ENCODE results near the gene SDK1.

The SDK1 gene, protein sequence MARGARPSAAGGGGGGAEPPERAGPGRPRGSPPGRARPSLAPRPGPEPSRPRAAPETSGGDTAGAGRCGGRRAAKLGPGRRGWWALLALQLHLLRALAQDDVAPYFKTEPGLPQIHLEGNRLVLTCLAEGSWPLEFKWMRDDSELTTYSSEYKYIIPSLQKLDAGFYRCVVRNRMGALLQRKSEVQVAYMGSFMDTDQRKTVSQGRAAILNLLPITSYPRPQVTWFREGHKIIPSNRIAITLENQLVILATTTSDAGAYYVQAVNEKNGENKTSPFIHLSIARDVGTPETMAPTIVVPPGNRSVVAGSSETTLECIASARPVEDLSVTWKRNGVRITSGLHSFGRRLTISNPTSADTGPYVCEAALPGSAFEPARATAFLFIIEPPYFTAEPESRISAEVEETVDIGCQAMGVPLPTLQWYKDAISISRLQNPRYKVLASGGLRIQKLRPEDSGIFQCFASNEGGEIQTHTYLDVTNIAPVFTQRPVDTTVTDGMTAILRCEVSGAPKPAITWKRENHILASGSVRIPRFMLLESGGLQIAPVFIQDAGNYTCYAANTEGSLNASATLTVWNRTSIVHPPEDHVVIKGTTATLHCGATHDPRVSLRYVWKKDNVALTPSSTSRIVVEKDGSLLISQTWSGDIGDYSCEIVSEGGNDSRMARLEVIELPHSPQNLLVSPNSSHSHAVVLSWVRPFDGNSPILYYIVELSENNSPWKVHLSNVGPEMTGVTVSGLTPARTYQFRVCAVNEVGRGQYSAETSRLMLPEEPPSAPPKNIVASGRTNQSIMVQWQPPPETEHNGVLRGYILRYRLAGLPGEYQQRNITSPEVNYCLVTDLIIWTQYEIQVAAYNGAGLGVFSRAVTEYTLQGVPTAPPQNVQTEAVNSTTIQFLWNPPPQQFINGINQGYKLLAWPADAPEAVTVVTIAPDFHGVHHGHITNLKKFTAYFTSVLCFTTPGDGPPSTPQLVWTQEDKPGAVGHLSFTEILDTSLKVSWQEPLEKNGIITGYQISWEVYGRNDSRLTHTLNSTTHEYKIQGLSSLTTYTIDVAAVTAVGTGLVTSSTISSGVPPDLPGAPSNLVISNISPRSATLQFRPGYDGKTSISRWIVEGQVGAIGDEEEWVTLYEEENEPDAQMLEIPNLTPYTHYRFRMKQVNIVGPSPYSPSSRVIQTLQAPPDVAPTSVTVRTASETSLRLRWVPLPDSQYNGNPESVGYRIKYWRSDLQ (N-terminal part only)

DNA sequence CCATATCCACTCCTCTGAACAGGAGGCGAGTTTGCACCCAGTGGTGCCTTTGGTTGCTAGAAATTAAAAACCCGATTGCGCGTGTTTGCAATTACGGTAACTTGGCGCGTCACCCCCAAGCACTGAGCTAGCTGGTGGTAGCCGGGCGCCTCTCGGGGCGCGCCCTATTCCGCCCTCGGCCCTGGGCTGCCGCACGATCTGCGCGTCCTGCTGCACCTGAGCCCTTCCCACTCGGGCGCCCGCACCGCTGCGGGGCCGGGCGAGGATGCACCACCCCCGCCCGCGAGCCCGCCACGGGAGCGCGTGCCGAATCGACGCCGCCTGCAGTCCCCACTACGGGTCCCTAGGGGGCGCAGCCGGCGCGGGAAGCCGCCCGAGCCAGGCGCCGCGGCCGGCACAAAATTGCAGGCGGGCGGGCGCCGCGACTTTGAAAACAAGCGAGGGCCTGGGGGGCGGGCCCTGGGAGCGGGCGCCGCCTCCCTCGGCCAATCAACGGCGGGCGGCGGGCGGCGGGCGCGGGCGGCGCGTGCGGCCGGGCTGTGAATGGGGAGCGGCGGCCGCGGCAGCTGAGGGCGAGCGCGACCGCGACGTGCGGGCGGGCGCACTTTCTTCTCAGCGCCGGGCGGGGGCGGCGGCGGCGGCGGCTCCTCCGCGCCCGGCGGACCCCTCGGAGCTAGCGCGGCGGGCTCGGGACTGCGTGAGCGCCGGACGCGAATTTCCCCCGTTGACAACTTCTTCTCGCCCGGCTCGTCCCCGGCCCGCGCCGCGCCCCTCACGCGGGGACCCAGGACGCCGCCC, at the start of gene SDK1:
TSS of gene SDK1 (plus strand) at position 602 of the 798 bp plus-strand sequence. CDS start 335 bp downstream, outside the sequence.
- DNase-seq: no peak

DNA sequence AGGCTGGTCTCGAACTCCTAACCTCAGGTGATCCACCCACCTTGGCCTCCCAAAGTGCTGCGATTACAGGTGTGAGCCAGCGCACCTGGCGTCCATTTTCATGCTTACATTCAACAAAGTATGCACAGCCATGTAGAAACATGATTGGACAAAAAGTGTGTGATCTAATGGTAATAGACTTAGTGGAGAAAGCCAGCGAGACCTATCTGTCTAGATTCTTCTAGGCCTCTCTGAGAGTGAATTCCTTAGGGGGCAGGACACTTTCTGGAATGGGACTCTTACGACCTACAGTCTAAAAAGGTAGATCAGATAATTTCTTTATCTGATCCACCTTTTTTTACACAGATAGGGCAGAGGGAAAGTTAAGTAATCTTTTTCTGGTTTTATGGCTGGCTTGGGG, 46.3 kb upstream of the SDK1 start:
- DNase-seq: no peak

DNA sequence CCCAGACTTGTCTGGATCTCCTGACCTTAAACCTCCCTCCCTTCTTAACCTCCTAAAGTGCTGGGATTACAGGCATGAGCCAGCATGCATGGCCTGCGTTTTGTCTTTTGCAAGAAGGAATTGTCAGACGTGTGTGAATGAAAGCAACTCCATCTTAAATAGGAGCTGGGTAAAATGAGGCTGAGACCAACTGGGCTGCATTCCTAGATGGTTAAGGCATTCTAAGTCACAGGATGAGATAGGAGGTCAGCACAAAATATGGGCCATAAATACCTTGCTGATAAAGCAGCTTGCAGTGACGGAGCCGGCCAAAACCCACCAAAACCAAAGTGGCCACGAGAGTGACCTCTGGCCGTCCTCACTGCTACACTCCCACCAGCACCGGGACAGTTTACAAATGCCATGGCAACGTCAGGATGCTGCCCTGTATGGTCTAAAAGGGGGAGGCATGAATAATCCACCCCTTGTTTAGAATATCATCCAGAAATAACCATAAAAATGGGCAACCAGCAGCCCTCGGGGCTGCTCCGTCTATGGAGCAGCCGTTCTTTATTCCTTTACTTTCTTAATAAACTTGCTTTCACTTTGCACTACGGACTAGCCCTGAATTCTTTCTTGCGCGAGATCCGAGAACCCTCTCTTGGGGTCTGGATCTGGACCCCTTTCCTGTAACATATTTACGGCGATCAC, 41.2 kb upstream of the SDK1 start:
- no peak for DNase-seq

DNA sequence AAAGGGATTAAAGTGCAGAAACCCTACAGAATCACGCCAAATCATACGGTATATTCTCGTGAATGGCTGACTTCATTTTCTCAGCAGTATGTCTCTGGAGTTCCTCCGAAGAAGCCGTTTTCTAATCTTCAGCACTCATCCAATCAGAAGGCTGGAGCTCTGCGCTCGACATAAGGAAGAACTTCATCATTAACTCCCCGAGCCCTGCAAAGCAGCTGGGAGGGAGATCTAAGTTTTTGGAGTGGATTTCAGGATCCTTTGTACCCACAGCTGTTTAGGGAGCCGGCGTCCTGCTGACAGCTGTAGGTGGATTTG, 40.7 kb upstream of the SDK1 start:
- no peak for DNase-seq

DNA sequence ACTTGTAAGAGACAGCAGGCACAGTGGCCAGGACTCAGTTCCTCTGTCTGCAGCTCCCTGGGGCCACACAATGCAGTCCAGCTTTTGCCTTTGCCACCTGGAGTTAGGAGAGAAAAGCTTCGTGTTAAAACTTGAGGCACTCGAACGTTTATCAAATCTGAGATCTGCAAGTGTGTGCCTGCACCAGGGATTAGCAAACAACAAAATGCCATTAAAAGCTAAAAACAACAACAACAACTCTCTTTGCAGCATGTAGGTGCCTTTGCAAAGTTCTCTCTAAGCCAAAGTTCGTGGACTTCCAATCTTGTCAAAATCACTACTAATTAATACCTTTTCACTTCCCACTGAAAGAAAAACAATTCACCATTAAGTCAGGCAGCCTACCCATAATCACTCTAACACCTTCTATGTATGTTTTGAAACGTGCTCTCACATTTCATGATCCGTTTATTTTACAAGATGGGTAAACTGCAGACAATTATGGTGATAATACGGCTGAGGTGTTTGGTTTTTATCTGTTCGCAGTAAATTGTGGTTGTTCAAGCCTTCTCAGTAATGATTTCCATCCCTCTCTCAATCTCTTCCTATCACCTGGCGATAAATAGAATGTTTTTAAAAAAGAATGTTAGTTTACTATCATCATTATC, 36.2 kb upstream of the SDK1 start:
- no peak for DNase-seq

DNA sequence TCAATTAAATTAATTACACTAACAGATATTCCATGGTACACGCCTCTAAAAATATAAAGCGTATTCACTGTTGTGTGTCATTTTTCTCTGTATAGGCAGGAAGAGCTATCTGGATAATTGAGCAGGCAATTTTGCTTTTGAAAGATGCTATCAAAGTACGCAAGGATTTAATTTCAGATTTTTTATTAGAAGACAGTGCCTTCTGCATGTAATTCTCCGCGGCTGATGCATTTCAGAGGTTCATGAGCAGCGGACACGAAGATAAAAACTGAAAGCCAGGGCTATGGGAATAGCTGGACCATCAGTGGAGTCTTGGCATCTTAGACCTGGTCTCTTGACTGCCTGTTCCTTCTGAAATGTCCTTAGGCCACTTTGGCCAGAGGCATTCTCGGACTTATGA, 35.7 kb upstream of the SDK1 start:
- DNase-seq: no peak

DNA sequence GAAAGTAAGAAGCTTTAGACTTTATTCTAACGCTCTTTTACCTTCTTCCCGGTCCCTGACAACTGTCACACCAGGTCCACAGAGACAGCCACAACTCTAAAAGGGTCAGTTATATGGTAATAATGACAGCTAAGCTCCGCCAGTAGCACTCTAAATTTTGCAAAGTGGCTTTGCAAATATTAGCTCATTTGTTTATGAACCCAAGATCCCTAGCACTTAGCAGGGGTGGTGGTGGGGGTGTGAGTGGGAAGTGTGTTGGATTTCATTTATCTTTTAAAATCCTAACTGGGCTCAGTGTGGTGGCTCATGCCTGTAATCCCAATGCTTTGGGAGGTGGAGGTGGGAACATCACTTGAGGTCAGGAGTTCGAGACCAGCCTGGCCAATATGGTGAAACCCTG, 34.8 kb upstream of the SDK1 start:
- DNase-seq: no peak

DNA sequence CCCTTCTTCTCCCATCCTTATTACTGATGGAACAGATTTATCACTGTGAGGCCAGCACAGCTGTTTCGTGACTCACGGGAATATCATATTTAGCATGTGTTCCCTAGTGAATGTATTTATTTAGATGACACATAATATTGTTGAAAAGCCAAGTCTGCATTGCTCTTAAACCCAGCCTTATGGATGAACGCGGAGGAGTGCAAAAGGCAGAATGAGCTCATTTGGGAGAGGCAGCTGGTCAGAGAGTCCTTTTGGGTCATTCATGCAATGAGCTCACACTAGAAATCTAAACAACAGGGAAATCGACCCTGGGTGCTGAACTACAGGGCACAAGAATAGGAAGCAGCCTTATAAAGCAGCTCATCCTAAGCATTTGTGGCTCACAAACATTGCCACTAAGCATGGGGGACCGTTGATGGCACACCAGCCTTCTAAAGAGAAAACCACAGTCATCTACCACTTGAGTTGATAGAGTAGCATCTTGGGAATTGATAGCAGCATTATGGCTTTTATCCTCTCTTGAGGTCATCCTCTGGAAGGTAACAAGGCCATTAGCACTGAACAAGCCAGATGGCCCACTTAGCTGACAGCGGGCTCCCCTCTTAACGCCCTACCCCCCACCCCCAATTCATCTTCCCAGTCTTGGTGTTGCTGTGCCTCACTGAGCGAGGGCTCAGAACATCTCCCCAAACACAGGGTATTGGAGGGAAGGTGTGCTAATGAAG, 32.9 kb upstream of the SDK1 start:
- no peak for DNase-seq

DNA sequence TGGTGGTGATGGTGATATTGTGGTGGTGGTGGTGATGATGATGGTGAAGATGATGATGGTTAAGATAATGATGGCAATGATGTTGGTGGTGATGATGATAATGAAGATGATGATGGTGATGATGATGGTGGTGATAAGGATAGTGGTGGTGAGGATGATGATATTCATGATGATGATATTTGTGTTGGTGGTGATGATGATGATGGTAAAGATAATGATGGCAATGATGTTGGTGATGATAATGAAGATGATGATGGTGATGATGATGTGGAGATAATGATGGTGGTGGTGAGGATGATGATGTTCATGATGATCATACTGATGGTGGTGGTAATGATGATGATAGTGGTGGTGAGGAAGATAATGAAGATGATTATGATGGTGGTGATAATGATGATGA, 30.7 kb upstream of the SDK1 start:
- DNase-seq: no peak

DNA sequence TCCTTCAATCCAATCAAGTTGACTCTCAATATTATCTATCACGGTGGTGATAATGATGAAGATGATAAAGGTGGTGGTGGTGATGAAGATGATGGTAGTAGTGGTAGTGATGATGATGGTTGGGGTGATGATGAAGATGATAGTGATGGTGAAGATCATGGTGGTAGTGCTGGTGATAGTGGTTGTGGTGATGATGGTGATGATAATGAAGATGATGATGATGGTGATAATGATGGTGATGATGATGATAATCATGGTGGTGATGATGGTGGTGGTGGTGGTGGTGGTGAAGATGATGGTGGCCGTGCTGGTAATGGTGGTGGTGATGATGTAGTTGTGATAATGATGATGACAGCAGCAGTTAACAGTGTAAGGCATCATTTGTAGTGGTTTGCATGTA, 29.8 kb upstream of the SDK1 start:
- no peak for DNase-seq

DNA sequence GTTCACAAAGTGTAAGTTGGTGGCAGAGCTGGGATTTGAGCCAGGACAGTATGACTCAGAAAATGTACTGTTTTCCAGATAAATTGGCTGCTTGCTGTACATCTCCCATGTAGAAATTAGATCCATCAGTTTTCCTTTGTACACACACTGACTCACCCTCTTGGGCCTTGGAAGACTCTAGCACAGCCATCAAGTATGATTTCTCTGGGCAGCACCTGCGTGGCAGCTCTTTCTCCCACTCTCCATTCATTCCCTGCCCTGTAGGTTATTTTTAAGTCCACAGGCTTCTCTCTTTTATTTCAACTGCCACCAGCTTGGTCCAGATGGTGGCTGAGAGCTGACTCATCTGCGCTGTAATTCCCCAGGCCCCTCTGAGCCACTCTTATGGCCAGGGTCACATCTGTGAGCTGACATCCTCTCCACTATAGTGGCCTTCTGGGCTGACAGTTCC, 28.3 kb upstream of the SDK1 start:
- DNase-seq: no peak

DNA sequence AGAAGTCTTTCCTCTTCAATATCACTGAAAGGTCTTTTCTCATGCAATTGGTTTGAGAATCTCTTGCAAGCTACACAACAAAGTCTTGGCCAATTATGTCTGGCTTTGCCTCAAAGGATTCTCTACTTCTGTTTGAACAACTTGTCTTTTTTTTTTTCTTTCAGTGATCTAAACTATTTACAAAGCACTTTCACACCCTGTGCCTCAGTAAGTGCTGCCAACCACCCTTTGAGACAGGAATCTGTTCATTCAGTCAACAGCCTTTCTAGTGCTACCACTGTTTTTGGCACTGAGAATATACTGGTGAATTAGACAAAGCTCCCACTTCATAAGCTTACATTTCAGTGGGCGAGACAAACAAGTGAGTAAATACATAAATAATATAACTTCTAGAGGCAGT, 26.9 kb upstream of the SDK1 start:
- DNase-seq: no peak

DNA sequence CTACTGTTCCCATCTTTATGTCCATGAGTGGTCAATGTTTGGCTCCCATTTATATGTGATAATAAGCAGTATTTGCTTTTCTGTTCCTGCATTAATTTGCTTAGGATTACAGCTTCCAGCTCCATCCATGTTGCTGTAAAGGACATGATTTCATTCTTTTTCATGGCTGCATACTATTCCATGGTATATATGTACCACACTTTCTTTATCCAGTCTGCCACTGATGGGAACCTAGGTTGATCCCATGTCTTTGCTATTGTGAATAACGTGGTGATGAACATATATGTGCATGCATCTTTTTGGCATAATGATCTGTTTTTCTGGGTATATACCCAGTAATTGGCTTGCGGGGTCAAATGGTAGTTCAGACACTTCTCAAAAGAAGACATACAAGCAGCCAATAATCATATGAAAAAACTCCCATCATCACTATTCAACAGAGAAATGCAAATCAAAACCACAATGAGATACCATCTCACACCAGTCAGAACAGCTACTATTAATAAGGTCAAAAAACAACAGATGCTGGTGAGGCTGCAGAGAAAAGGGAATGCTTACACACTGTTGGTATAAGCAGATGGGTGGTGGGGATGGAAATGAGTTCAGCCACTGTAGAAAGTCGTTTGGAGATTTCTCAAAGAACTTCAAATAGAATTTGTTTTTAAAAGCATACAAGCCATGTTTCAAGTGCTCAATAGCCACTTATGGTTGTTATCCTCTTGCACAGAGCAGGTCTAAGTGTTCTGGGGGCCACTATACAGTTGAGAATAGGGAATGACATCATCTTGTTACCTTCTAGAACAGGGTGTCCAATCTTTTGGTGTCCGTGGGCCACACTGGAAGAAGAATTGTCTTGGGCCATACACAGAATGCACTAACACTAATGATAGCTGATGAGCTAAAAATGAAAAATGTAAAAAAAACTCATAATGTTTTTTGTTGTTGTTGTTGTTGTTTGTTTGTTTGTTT, 23.2 kb upstream of the SDK1 start:
- DNase-seq: no peak

DNA sequence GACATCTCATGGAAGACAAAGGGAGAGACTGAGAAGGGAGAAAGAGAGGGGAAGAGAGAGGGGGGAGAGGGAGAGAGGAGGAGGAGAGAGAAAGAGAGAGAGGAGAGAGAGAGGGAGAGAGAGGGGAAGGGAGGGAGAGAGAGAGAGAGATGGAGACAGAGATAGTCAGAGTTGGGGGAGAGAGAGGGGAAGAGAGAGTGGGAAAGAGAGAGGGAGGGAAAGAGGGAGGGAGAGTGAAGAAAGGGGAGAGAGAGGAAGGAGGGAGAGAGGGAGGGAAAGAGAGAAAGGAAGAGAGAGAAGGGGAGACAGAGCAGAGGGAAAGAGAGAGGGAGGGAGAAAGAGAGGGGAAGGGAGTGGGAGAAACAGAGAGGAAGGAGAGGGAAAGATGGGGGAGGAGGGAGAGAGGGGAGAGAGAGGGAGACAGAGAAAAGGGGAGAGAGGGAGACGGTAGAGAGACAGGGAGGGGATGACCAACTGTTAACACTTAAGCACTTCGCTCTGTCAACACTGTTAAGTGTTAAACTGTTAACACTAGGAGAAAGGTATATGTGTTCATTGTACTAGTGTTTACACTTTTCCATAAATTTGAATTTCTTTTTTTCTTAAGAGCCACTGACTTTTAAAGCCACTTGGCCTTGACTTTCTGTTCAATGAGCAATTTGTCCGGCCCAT, 21.8 kb upstream of the SDK1 start:
- no peak for DNase-seq

DNA sequence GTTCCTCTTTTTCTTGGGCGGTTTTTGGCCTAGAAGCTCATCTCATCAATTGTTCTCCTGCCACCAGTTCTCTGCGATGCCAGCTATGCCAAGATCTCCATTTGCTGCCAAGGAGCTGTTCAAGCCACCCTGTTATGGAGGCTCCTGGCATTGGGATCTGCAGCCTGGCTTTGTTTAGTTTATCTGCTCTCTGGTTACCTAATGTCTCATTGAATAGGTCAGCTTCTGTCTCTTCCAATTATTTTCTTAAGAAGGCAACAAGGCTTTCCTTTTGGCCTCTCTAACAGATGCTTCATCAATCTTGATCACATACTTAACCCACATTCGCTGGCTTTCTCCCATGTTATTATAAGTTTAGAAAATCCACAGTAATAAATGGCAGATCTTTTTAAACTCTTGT, 20.6 kb upstream of the SDK1 start:
- DNase-seq: no peak

DNA sequence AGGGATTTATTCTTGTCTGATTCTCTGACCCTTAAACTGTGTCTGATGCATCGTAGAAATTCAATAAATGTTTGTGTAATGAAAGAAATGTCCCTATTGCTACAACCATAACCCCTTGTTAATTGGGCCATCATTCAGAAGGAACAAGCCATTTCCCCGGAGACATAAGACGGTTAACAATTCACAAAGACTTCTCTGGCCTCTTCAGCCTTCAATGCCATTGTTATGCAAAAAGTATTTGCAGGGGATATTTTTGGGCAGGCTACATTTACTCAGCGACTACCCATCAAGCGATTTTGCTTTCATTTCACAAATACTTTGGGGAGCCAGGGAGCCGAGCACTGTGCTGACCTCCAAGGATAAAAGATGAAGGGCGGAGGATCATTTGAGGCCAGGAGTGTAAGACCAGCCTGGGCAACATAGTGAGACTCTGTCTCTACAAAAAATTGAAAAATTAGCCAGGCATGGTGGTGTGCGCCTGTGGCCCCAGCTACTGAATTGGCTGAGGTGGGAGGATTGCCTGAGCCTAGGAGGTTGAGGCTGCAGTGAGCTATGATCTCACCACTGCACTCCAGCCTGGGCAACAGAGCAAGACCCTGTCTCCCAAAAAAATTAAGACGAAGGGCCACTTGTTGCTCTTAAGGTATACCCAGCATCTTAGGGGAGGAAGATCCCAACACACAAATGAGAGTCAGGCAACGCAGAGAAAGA, 20.0 kb upstream of the SDK1 start:
- no peak for DNase-seq

DNA sequence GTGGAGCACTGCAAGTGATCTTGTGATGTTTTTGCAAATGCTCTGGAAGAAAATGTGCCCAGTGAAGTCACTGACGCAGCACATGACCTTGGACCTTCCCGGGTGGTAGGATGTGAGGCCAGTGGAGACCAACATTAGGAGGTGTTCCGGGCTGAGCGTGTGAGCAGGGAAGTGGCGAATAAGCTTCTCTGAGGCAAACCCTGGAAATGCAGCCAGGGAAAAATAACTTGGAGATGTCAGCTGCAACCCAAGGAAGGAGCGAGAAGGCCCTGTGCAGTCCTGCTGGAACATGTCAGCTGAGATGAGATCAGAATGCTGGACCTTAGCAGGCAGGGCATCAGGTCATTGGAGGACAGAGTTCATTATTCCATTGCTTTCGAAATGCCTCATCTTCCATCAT, 18.6 kb upstream of the SDK1 start:
- no peak for DNase-seq

DNA sequence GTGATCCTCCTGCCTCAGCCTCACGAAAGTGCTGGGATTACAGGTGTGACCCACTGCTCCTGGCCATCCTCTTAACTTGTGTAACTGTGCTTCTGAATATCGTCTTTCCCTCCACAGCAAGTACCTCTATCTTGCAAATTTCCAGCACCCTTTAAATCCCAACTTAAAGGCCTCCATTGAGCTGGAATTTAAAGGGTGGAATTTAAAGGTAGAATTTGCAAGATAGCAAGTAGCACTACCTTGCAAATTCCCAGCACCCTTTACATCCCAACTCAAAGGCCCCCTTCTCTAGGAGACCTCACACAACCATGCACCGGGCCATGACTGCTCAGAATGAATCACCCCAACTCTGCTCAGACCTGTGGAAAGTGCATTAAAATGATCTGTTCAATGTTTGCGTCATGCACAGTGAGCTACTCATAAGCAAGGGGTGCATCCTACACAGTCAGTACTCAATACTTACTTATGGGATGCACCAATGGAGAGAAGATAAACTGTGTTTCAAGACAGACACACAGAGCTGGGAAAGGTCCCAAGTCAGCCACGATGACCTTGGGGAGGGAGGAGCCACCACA, 17.8 kb upstream of the SDK1 start:
- DNase-seq: no peak

Measured in cerebellar nuclear complex (tissue), 1 donor.